GM21526 (cell line): ENCODE data around the gene ABL2.
"Not testable (repeated sequence)": the region's sequence is repeated elsewhere in the genome, so short reads cannot be mapped to it uniquely, and the experiment has no call there.

Source experiments
- ATAC-seq: cut with Tn5 transposase; IDR thresholded peaks from one replicate; pipeline ENCODE4 v1.9.1; 2021; ENCODE audit warnings: moderate library complexity; ENCODE audit not compliant: unreplicated experiment, low FRiP score

The ABL2 gene

GRCh38 chr1:179221121-179221520, 8.4 kb downstream of the ABL2 start:
- not testable (repeated sequence) for ATAC-seq

- no peak for ATAC-seq
Observed at GRCh38 chr1:179217943-179218507, 11.5 kb downstream of the ABL2 start.

GRCh38 chr1:179213317-179213716, 16.2 kb downstream of the ABL2 start:
- not testable (repeated sequence) for ATAC-seq

- no peak for ATAC-seq
Observed at GRCh38 chr1:179208681-179209477, 20.6 kb downstream of the ABL2 start.

- ATAC-seq: no peak
Observed at GRCh38 chr1:179206812-179207211, 22.7 kb downstream of the ABL2 start.

- no peak for ATAC-seq
Observed at GRCh38 chr1:179205284-179205683, 24.2 kb downstream of the ABL2 start.

- ATAC-seq: no peak
Observed at GRCh38 chr1:179202161-179202560, 27.3 kb downstream of the ABL2 start.

GRCh38 chr1:179200586-179200985, 28.9 kb downstream of the ABL2 start:
- no peak for ATAC-seq

- ATAC-seq: no peak
Observed at GRCh38 chr1:179197690-179198297, 31.7 kb downstream of the ABL2 start.

- not testable (repeated sequence) for ATAC-seq
Observed at GRCh38 chr1:179195857-179196256, 33.6 kb downstream of the ABL2 start.

GRCh38 chr1:179195376-179195775, 34.1 kb downstream of the ABL2 start:
- ATAC-seq: no peak

GRCh38 chr1:179194068-179194537, 35.4 kb downstream of the ABL2 start:
- ATAC-seq: no peak

GRCh38 chr1:179190861-179191260, 38.6 kb downstream of the ABL2 start:
- ATAC-seq: no peak

- no peak for ATAC-seq
Observed at GRCh38 chr1:179187735-179188471, 41.6 kb downstream of the ABL2 start.

GRCh38 chr1:179187043-179187442, 42.4 kb downstream of the ABL2 start:
- ATAC-seq: no peak

GRCh38 chr1:179184403-179184802, 45.1 kb downstream of the ABL2 start:
- no peak for ATAC-seq

GRCh38 chr1:179183857-179184256, 45.6 kb downstream of the ABL2 start:
- no peak for ATAC-seq

GRCh38 chr1:179178950-179179349, 50.5 kb downstream of the ABL2 start:
- ATAC-seq: no peak

- no peak for ATAC-seq
Observed at GRCh38 chr1:179178183-179178582, 51.3 kb downstream of the ABL2 start.

GRCh38 chr1:179177615-179178014, 51.9 kb downstream of the ABL2 start:
- ATAC-seq: no peak

- no peak for ATAC-seq
Observed at GRCh38 chr1:179177182-179177581, 52.3 kb downstream of the ABL2 start.
